GM19025 (cell line): Measurements from ENCODE around the gene ALG12.

Experiments
- ATAC-seq: cut with Tn5 transposase; IDR thresholded peaks from one replicate; pipeline ENCODE4 v1.9.1; 2021; ENCODE audit warnings: mild to moderate bottlenecking, low read depth, moderate library complexity; ENCODE audit not compliant: unreplicated experiment

The ALG12 gene

GRCh38 chr22:49958366-49958921 is 40.2 kb upstream of the ALG12 start:
- ATAC-seq, result no peak

GRCh38 chr22:49957826-49958365 is 39.7 kb upstream of the ALG12 start:
- ATAC-seq, result no peak

- no peak for ATAC-seq
Observed at GRCh38 chr22:49956914-49957825, 38.9 kb upstream of the ALG12 start.

GRCh38 chr22:49956418-49956770 is 38.2 kb upstream of the ALG12 start:
- no peak for ATAC-seq

- ATAC-seq, result no peak
Observed at GRCh38 chr22:49955581-49956417, 37.6 kb upstream of the ALG12 start.

- ATAC-seq, result no peak
Observed at GRCh38 chr22:49954991-49955580, 36.8 kb upstream of the ALG12 start.

GRCh38 chr22:49954354-49954753 is 36.1 kb upstream of the ALG12 start:
- no peak for ATAC-seq

- no peak for ATAC-seq
Observed at GRCh38 chr22:49953680-49954344, 35.6 kb upstream of the ALG12 start.

GRCh38 chr22:49953027-49953679 is 34.9 kb upstream of the ALG12 start:
- ATAC-seq, result no peak

- ATAC-seq, result no peak
Observed at GRCh38 chr22:49951986-49952896, 34.0 kb upstream of the ALG12 start.

- ATAC-seq, result no peak
Observed at GRCh38 chr22:49951678-49951985, 33.4 kb upstream of the ALG12 start.

GRCh38 chr22:49951000-49951677 is 32.9 kb upstream of the ALG12 start:
- no peak for ATAC-seq

GRCh38 chr22:49950396-49950994 is 32.3 kb upstream of the ALG12 start:
- ATAC-seq, result no peak

- ATAC-seq, result no peak
Observed at GRCh38 chr22:49949914-49950292, 31.7 kb upstream of the ALG12 start.

- ATAC-seq, result no peak
Observed at GRCh38 chr22:49948958-49949913, 31.0 kb upstream of the ALG12 start.

GRCh38 chr22:49948116-49948957 is 30.1 kb upstream of the ALG12 start:
- ATAC-seq, result no peak
